GM12801 (cell line): ENCODE results near the gene PHB1.

Experiments
- CTCF ChIP-seq: IDR thresholded peaks from one replicate; pipeline ENCODE4 v1.5.1; 2011; ENCODE audit warnings: control low read depth; ENCODE audit not compliant: insufficient read length; ENCODE audit errors: extremely low read depth

PHB1 gene

GRCh38 chr17:49387498-49388289 is 27.0 kb downstream of the PHB1 start:
- no peak for TF ChIP-seq CTCF

- no peak for TF ChIP-seq CTCF
These were observed 28.3 kb downstream of the PHB1 start for GRCh38 chr17:49386373-49386772.

DNA sequence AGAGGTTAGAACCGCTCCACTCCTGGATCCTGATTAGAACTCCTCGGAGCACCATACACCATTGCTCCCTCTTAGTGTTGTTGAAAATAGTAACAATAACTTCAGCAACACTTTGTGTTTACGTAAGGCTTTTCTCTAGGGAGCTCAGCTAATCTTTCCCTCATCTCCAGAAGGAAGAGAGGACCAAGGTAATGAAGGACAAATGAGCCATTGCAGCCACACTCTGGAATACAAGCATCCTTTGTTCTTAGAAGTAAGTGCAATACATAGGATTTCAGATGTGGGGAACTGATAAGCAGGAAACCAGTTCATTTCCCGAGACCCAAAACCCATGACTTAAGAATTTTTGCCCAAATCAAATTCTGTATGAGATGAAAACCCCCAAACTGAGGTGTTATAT is 29.7 kb downstream of the PHB1 start:
- no peak for TF ChIP-seq CTCF

GRCh38 chr17:49383060-49383459 is 31.6 kb downstream of the PHB1 start:
- TF ChIP-seq CTCF: no peak

DNA sequence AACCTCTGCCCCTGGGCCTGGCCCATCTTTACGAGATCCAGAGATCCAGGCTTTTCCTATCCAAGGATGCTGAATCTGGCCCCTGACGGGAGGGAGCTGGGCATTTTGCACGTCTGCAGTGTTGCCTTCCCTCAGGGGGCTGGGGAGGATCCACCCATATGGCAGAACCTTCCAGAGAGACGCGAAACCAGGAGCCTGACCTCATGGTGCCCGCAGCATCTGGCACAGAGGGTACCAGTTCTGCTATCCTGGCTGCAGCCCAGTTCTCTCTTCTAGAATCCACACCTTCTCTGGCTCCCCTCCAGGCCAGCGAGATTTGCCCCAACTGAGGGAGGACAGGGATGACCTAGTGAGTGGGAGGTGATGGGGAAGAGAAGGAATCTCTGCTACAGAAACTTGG is 32.1 kb downstream of the PHB1 start:
- no peak for TF ChIP-seq CTCF

DNA sequence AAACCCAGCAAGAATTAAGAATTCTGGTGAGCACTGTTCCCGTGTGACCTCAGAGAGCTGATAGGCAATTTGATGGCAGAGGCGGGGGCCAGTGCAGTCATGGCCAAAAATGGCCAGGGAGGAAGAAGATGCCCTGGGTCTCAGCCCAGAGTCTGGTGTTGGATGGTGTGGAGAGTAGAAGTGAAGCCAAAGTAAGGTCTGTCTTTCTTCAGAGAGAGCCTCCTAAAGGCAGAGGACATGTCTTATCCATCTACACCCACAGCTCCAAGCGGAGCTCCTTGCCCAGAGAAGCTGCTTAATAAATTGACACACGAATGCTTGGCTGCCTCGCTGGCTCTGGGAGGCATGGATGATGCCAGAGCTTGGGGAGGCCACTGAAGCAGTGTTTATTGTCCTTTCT is 32.9 kb downstream of the PHB1 start:
- TF ChIP-seq CTCF: no peak

DNA sequence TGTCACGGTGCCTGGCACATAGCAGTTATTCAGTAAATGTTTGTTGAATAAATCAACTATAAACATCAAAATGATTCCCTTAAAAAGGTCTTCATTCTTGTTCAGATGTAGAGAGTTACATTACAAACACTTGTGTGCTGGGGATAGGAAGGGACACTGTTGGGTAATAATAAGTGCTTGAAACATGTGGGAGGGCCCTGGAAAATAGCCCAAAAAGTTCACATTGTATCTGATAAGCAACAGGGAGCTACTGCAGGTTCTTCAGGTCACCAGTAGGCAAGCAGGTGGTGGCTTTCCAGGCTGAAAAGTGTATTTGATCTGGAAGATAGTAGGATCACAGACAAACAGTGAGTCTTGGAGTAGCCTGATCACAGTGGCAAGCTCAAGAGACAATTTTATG is 33.6 kb downstream of the PHB1 start:
- TF ChIP-seq CTCF: no peak
